Thyroid gland (tissue), 4 donors: ENCODE data around the gene NFIA. TPM values are rescaled to one million over a fixed set of nuclear protein-coding genes. Genes with fewer than 3 reads are reported as not detected.
A peak's percentile ranks its signal among the peaks of the same experiment; 100 is the strongest.

Experiments used
- DNase-seq, 2 donors: peaks; one replicate each; pipeline ENCODE4 v3.0.0-alpha.2; 2019
- H3K27ac ChIP-seq, 3 donors: fragments of 200-600 bp; sonication (generic); 1 replicate in 2 of 3; 2 replicates in 1 of 3; pipeline ENCODE4 v1.5.1; 2016 to 2019; ENCODE audit warnings: mild to moderate bottlenecking in 1 of 3, moderate library complexity in 1 of 3
- H3K27me3 ChIP-seq: fragments of 200-600 bp; sonication (generic); one replicate; pipeline ENCODE4 v1.5.1; 2019
- H3K36me3 ChIP-seq, 2 donors: fragments of 200-600 bp; sonication (generic); one replicate each; pipeline ENCODE4 v1.5.1; 2016 to 2019
- H3K4me1 ChIP-seq, 2 donors: fragments of 200-600 bp; sonication (generic); one replicate each; pipeline ENCODE4 v1.5.1; 2017 to 2019
- H3K4me3 ChIP-seq, 3 donors: fragments of 200-600 bp; sonication (generic); replicated peaks in 1 of 3; 1 replicate in 2 of 3; 2 replicates in 1 of 3; pipeline ENCODE4 v1.5.1; 2016; ENCODE audit warnings: mild to moderate bottlenecking in 1 of 3
- H3K9me3 ChIP-seq: fragments of 200-600 bp; sonication (generic); one replicate; pipeline ENCODE4 v1.5.1; 2017
- CTCF ChIP-seq, 6 experiments: fragments of 200-600 bp in 3 of 6; fragments of 450-650 bp in 3 of 6; sonication (generic) in 3 of 6; IDR thresholded peaks; one replicate each; pipeline ENCODE4 v1.5.1; 2016 to 2019; ENCODE audit warnings: antibody characterized with exemption in 6 of 6, mild to moderate bottlenecking in 2 of 6, inconsistent platforms in 1 of 6, moderate library complexity in 1 of 6
- POLR2A ChIP-seq, 2 donors: fragments of 450-650 bp; IDR thresholded peaks; one replicate each; pipeline ENCODE4 v1.6.1; 2017; ENCODE audit warnings: antibody characterized with exemption in 2 of 2, mild to moderate bottlenecking in 2 of 2, moderate library complexity in 1 of 2
- WGBS, 2 donors: methylation state at CpG; one replicate each; pipeline ENCODE4 v1.1.5; 2017; 5-methylcytosine and 5-hydroxymethylcytosine counted together
- intact Hi-C: fragments of 100-400 bp; cut with DNase I; formaldehyde crosslinking; loops from one replicate; pipeline ENCODE4 v1.15.1; 2023
- total RNA-seq, 4 donors: library from RNA; depleted of rRNA; stranded (reverse); fragments of >200 nt; gene quantifications; one replicate each; pipeline ENCODE4 v1.2.3, GENCODE V29; 2016

Gene NFIA
- total RNA-seq, 4 donors from 2014 or later, result 105 to 149 (median 118) TPM

GRCh38 chr1:61403679-61404596, 321.6 kb downstream of the NFIA start:
- no peak for TF ChIP-seq POLR2A (IDR thresholded peaks at IDR 0.05)
- no peak for TF ChIP-seq CTCF (IDR thresholded peaks at IDR 0.05)
- 67 to 73% methylated on average over 12 of the region's 12 CpGs for WGBS, 2 donors
- H3K4me3 ChIP-seq, result no peak overlapping the region
- DNase-seq, result no peak
- peak overlapping the region in 2 of 3 donors; percentile 31 to 37 for H3K27ac ChIP-seq
- H3K36me3 ChIP-seq, result peaks cover 22 to 23% of the 10 kb centered on the region in 2 donors
- intact Hi-C loops, result no loop called here
- no peaks in the 10 kb centered on the region for H3K9me3 ChIP-seq
- H3K4me1 ChIP-seq, result peaks cover 25% of the 10 kb centered on the region in 2 donors
- H3K27me3 ChIP-seq, result no peaks in the 10 kb centered on the region

- 89% methylated on average over 4 of the region's 4 CpGs for WGBS, 2 donors
- intact Hi-C loops, result no loop called here
- peak overlapping the region in 1 of 3 donors; percentile 9 for H3K27ac ChIP-seq
Observed at GRCh38 chr1:61404597-61405376, 322.4 kb downstream of the NFIA start.

GRCh38 chr1:61406467-61406866, 324.1 kb downstream of the NFIA start:
- TF ChIP-seq POLR2A (IDR thresholded peaks at IDR 0.05) (no peak), CTCF (IDR thresholded peaks at IDR 0.05) (no peak)
- 98 to 100% methylated on average over 10 of the region's 10 CpGs for WGBS, 2 donors
- Histone ChIP-seq H3K4me3 (no peak overlapping the region), H3K27ac (no peak overlapping the region), H3K36me3 (peaks cover 22 to 29% of the 10 kb centered on the region in 2 donors), H3K9me3 (no peaks in the 10 kb centered on the region), H3K27me3 (no peaks in the 10 kb centered on the region), H3K4me1 (peaks cover 9 to 12% of the 10 kb centered on the region in 2 donors)
- DNase-seq, result no peak
- intact Hi-C loops, result no loop called here

More at GRCh38 chr1:61404597-61405376, 322.4 kb downstream of the NFIA start:
- H3K27me3 ChIP-seq, result no peaks in the 10 kb centered on the region
- no peaks in the 10 kb centered on the region for H3K9me3 ChIP-seq
- DNase-seq, result no peak
- no peak overlapping the region for H3K4me3 ChIP-seq
- no peak for TF ChIP-seq POLR2A (IDR thresholded peaks at IDR 0.05)
- no peak for TF ChIP-seq CTCF (IDR thresholded peaks at IDR 0.05)
- H3K36me3 ChIP-seq, result peaks cover 22 to 24% of the 10 kb centered on the region in 2 donors
- H3K4me1 ChIP-seq, result peaks cover 17 to 19% of the 10 kb centered on the region in 2 donors

- no peak for DNase-seq
- peaks cover 8 to 17% of the 10 kb centered on the region in 2 donors for H3K36me3 ChIP-seq
- no peaks in the 10 kb centered on the region for H3K27me3 ChIP-seq
- H3K4me1 ChIP-seq, result no peaks in the 10 kb centered on the region
- TF ChIP-seq POLR2A (IDR thresholded peaks at IDR 0.05) (no peak), CTCF (IDR thresholded peaks at IDR 0.05) (no peak)
- no peak overlapping the region for H3K27ac ChIP-seq
- no peaks in the 10 kb centered on the region for H3K9me3 ChIP-seq
- H3K4me3 ChIP-seq, result no peak overlapping the region
- intact Hi-C loops, result no loop called here
- 83 to 96% methylated on average over 1 of the region's 1 CpG for WGBS, 2 donors
Observed at GRCh38 chr1:61412601-61413000, 330.2 kb downstream of the NFIA start.
